CD4-positive, alpha-beta T cell (primary cell): Measurements from ENCODE around the gene IRS4. TPM values are rescaled to one million over a fixed set of nuclear protein-coding genes. Genes with fewer than 3 reads are reported as not detected.

Experiments used
- ATAC-seq: fragments of 200-7000 bp; cut with Tn5 transposase; one replicate; pipeline ENCODE4 v1.10.0; 2022; ENCODE audit warnings: mild to moderate bottlenecking; ENCODE audit not compliant: poor library complexity
- CTCF ChIA-PET: fragments of 350-600 bp; sonication (Branson Sonifier 250); formaldehyde crosslinking; loops from one replicate; lab custom pipeline; 2021; ENCODE audit warnings: antibody characterized with exemption, inconsistent platforms; lab: Charles Lee
- POLR2A ChIA-PET: fragments of 350-600 bp; sonication (Branson Sonifier 250); formaldehyde crosslinking; loops from one replicate; lab custom pipeline; 2021; ENCODE audit warnings: antibody characterized with exemption, inconsistent platforms; lab: Charles Lee
- DNase-seq, 14 experiments: peaks; one replicate each; pipeline ENCODE4 v3.0.0-alpha.2; 2013 to 2020; ENCODE audit warnings: mixed read lengths in 2 of 14
- H3K27ac ChIP-seq, 2 donors: one replicate each; pipeline versions ENCODE4 v1.5.1 to v1.7.0; 2013; ENCODE audit warnings: low read length in 2 of 2, low read depth in 1 of 2, mild to moderate bottlenecking in 1 of 2
- H3K27me3 ChIP-seq, 2 experiments: 1 replicate in 1 of 2; 2 replicates in 1 of 2; pipeline versions ENCODE4 v1.6.1 to v1.7.0; 2013; ENCODE audit warnings: low read length in 2 of 2, control low read depth in 1 of 2, mild to moderate bottlenecking in 1 of 2, moderate library complexity in 1 of 2; ENCODE audit not compliant: insufficient read depth in 2 of 2, control insufficient read depth in 1 of 2
- H3K36me3 ChIP-seq: one replicate; pipeline ENCODE4 v1.6.1; 2013; ENCODE audit warnings: low read length, control low read depth; ENCODE audit not compliant: insufficient read depth
- H3K4me1 ChIP-seq: one replicate; pipeline ENCODE4 v1.6.1; 2013; ENCODE audit warnings: low read length, control low read depth; ENCODE audit not compliant: insufficient read depth
- H3K4me3 ChIP-seq: one replicate; pipeline ENCODE4 v1.5.1; 2013; ENCODE audit warnings: mild to moderate bottlenecking, low read length, moderate library complexity
- H3K9me3 ChIP-seq, 2 experiments: 1 replicate in 1 of 2; 2 replicates in 1 of 2; pipeline versions ENCODE4 v1.6.1 to v1.7.0; 2013; ENCODE audit warnings: low read length in 2 of 2, mild to moderate bottlenecking in 2 of 2, control low read depth in 1 of 2, moderate library complexity in 1 of 2; ENCODE audit not compliant: control insufficient read depth in 1 of 2, insufficient read depth in 1 of 2
- H3K27ac Mint-ChIP-seq: one replicate; pipeline ENCODE4 v1.8.0; 2020; ENCODE audit warnings: mixed read lengths
- H3K27me3 Mint-ChIP-seq: one replicate; pipeline ENCODE4 v1.8.0; 2021; ENCODE audit warnings: mixed read lengths
- H3K36me3 Mint-ChIP-seq: one replicate; pipeline ENCODE4 v1.8.0; 2021; ENCODE audit warnings: low read depth, mixed read lengths
- H3K4me1 Mint-ChIP-seq: one replicate; pipeline ENCODE4 v1.8.0; 2021; ENCODE audit warnings: low read depth, mixed read lengths
- H3K4me3 Mint-ChIP-seq: one replicate; pipeline ENCODE4 v1.8.0; 2020; ENCODE audit warnings: mild to moderate bottlenecking, mixed read lengths
- H3K9me3 Mint-ChIP-seq: one replicate; pipeline ENCODE4 v1.8.0; 2020; ENCODE audit warnings: mixed read lengths
- CTCF ChIP-seq: fragments of 200-600 bp; IDR thresholded peaks from one replicate; pipeline ENCODE4 v1.8.0; 2022; ENCODE audit warnings: antibody characterized with exemption, mild to moderate bottlenecking
- intact Hi-C, 2 experiments: fragments of 100-400 bp; cut with DNase I in 1 of 2; cut with micrococcal nuclease in 1 of 2; formaldehyde crosslinking; loops; one replicate each; pipeline versions ENCODE4 v1.15.1 to v1.9.0; 2023 to 2025; cut with DNase I, micrococcal nuclease
- total RNA-seq, 174 experiments: library from RNA in 2 of 174; stranded (reverse) in 2 of 174; gene quantifications; one replicate each; pipeline ENCODE4 v1.2.3 and lab custom pipeline; 2021 to 2026

Gene IRS4
- total RNA-seq, 2 experiments from 2014 or later: not detected

GRCh38 chrX:108712886-108713285 is 23.5 kb downstream of the IRS4 start:
- H3K27me3 Mint-ChIP-seq: no peaks in the 10 kb centered on the region
- Histone ChIP-seq H3K4me3 (no peak overlapping the region), H3K36me3 (no peaks in the 10 kb centered on the region), H3K27me3 (no peaks in the 10 kb centered on the region), H3K4me1 (no peaks in the 10 kb centered on the region), H3K27ac (no peak overlapping the region), H3K9me3 (peaks cover 0 to 4% of the 10 kb centered on the region in 2 experiments)
- ATAC-seq (no peak), DNase-seq (no peak)
- H3K4me1 Mint-ChIP-seq: no peaks in the 10 kb centered on the region
- H3K4me3 Mint-ChIP-seq: no peak overlapping the region
- ChIA-PET CTCF (no interaction called here), POLR2A (no interaction called here)
- TF ChIP-seq CTCF: no peak
- intact Hi-C loops: no loop called here
- H3K27ac Mint-ChIP-seq: no peak overlapping the region
- no peaks in the 10 kb centered on the region for H3K36me3 Mint-ChIP-seq
- no peaks in the 10 kb centered on the region for H3K9me3 Mint-ChIP-seq

- intact Hi-C loops: no loop called here
- ChIA-PET POLR2A (no interaction called here), CTCF (no interaction called here)
- H3K27me3 ChIP-seq: no peaks in the 10 kb centered on the region
- DNase-seq (no peak), ATAC-seq (no peak)
- no peaks in the 10 kb centered on the region for H3K4me1 ChIP-seq
- no peak overlapping the region for H3K27ac ChIP-seq
- Mint-ChIP-seq H3K4me3 (no peak overlapping the region), H3K4me1 (no peaks in the 10 kb centered on the region), H3K36me3 (no peaks in the 10 kb centered on the region), H3K27me3 (no peaks in the 10 kb centered on the region), H3K9me3 (no peaks in the 10 kb centered on the region), H3K27ac (no peak overlapping the region)
- TF ChIP-seq CTCF: no peak
- H3K9me3 ChIP-seq: peaks cover 0 to 4% of the 10 kb centered on the region in 2 experiments
- H3K36me3 ChIP-seq: no peaks in the 10 kb centered on the region
- H3K4me3 ChIP-seq: no peak overlapping the region
Observed at GRCh38 chrX:108704839-108705238, 31.5 kb downstream of the IRS4 start.

- no peaks in the 10 kb centered on the region for H3K27me3 Mint-ChIP-seq
- no peak for TF ChIP-seq CTCF
- H3K27ac ChIP-seq: no peak overlapping the region
- H3K4me1 ChIP-seq: no peaks in the 10 kb centered on the region
- H3K27me3 ChIP-seq: no peaks in the 10 kb centered on the region
- ATAC-seq: no peak
- no peaks in the 10 kb centered on the region for H3K4me1 Mint-ChIP-seq
- POLR2A ChIA-PET: no interaction called here
- H3K36me3 Mint-ChIP-seq: no peaks in the 10 kb centered on the region
- no peak overlapping the region for H3K4me3 Mint-ChIP-seq
- intact Hi-C loops: no loop called here
- no peaks in the 10 kb centered on the region for H3K36me3 ChIP-seq
- H3K4me3 ChIP-seq: no peak overlapping the region
- CTCF ChIA-PET: no interaction called here
- no peaks in the 10 kb centered on the region for H3K9me3 Mint-ChIP-seq
- DNase-seq: no peak
- H3K9me3 ChIP-seq: no peaks in the 10 kb centered on the region
- no peak overlapping the region for H3K27ac Mint-ChIP-seq
Observed at GRCh38 chrX:108702530-108702929, 33.8 kb downstream of the IRS4 start.
